Measurements from ENCODE around the gene HTR3A. TPM values are rescaled to one million over a fixed set of nuclear protein-coding genes. Genes with fewer than 3 reads are reported as not detected.

The HTR3A gene
- total and polyA plus RNA-seq, 9 of the 15 experiments (the other 6 are each of a cell fraction or from before 2014, with no cell fraction given): not detected

DNA sequence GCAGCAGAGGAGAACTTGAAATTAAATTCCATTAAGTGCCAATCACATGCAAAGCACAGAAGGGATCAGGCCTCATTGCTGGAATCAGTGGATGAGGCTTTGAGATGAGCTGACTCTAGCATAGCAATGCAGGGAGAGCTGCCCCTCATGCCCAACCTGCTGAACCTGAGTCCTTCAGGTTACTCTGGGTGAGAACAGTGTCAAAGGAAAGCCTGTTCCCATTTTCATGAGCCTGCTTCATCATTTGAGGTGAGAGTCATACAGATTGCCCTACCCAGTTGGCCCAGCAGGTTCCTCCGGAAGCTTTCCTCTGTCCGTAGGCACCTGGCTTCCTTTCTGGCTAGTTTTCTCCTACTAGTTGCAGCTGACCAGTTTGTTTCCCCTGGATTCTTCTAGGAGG is 58.7 kb downstream of the HTR3A start:
- ATAC-seq: no peak
- Histone ChIP-seq H3K4me1 (replicated peaks in 1 of 2; ENCODE audit: control insufficient read depth in 2 of 2, insufficient read depth in 2 of 2, low read length in 2 of 2) (peaks cover 0 to 6% of the 10 kb centered on the region in 2 experiments; a peak in 1 of 5 replicates), H3K4me3 (no peak overlapping the region), H4K20me1 (replicated peaks; ENCODE audit: control insufficient read depth, insufficient read depth, low read length) (peaks cover 7% of the 10 kb centered on the region; the same call in 1 of the 2 replicates), H2AFZ (ENCODE audit: low read depth, low read length) (no peak overlapping the region), H3K27ac (ENCODE audit: extremely low read depth, low read depth, low read length) (no peak overlapping the region), H3K4me2 (ENCODE audit: insufficient read depth, low read length) (no peak overlapping the region), H3K9me1 (ENCODE audit: control insufficient read depth, insufficient read depth, low read length) (no peaks in the 10 kb centered on the region), H3K36me3 (ENCODE audit: control insufficient read depth, insufficient read depth, low read length) (no peaks in the 10 kb centered on the region), H3K79me2 (ENCODE audit: control insufficient read depth, insufficient read depth, low read length) (no peaks in the 10 kb centered on the region), H3K9me3 (replicated peaks; ENCODE audit: control insufficient read depth, insufficient read depth, low read depth, low read length) (no peaks in the 10 kb centered on the region), H3K27me3 (ENCODE audit: control insufficient read depth in 2 of 2, insufficient read depth in 2 of 2, low read length in 2 of 2) (peaks cover 13 to 64% of the 10 kb centered on the region in 2 experiments; a peak in 4 of 5 replicates), H3K9ac (ENCODE audit: insufficient read depth in 1 of 2, low read depth in 2 of 2, low read length in 2 of 2) (no peak overlapping the region)
- 0% methylated on average over 2 of the region's 2 CpGs for WGBS (ENCODE audit: insufficient coverage, low coverage, missing lambda C conversion rate)
- no peak for DNase-seq (ENCODE audit: extremely low read depth in 1 of 4, low spot score in 3 of 4)
- TF ChIP-seq, protein P1, sequence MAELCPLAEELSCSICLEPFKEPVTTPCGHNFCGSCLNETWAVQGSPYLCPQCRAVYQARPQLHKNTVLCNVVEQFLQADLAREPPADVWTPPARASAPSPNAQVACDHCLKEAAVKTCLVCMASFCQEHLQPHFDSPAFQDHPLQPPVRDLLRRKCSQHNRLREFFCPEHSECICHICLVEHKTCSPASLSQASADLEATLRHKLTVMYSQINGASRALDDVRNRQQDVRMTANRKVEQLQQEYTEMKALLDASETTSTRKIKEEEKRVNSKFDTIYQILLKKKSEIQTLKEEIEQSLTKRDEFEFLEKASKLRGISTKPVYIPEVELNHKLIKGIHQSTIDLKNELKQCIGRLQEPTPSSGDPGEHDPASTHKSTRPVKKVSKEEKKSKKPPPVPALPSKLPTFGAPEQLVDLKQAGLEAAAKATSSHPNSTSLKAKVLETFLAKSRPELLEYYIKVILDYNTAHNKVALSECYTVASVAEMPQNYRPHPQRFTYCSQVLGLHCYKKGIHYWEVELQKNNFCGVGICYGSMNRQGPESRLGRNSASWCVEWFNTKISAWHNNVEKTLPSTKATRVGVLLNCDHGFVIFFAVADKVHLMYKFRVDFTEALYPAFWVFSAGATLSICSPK (IDR thresholded peaks at IDR 0.05; ENCODE audit: borderline replicate concordance): no peak
- TF ChIP-seq ZNF780A (CRISPR knock-in tag; IDR thresholded peaks at IDR 0.05): no peak
- TF ChIP-seq CEBPB (tag; IDR thresholded peaks at IDR 0.05): no peak
- TF ChIP-seq, protein P2, sequence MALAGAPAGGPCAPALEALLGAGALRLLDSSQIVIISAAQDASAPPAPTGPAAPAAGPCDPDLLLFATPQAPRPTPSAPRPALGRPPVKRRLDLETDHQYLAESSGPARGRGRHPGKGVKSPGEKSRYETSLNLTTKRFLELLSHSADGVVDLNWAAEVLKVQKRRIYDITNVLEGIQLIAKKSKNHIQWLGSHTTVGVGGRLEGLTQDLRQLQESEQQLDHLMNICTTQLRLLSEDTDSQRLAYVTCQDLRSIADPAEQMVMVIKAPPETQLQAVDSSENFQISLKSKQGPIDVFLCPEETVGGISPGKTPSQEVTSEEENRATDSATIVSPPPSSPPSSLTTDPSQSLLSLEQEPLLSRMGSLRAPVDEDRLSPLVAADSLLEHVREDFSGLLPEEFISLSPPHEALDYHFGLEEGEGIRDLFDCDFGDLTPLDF (CRISPR knock-in tag; IDR thresholded peaks at IDR 0.05): no peak
- TF ChIP-seq, protein P3, sequence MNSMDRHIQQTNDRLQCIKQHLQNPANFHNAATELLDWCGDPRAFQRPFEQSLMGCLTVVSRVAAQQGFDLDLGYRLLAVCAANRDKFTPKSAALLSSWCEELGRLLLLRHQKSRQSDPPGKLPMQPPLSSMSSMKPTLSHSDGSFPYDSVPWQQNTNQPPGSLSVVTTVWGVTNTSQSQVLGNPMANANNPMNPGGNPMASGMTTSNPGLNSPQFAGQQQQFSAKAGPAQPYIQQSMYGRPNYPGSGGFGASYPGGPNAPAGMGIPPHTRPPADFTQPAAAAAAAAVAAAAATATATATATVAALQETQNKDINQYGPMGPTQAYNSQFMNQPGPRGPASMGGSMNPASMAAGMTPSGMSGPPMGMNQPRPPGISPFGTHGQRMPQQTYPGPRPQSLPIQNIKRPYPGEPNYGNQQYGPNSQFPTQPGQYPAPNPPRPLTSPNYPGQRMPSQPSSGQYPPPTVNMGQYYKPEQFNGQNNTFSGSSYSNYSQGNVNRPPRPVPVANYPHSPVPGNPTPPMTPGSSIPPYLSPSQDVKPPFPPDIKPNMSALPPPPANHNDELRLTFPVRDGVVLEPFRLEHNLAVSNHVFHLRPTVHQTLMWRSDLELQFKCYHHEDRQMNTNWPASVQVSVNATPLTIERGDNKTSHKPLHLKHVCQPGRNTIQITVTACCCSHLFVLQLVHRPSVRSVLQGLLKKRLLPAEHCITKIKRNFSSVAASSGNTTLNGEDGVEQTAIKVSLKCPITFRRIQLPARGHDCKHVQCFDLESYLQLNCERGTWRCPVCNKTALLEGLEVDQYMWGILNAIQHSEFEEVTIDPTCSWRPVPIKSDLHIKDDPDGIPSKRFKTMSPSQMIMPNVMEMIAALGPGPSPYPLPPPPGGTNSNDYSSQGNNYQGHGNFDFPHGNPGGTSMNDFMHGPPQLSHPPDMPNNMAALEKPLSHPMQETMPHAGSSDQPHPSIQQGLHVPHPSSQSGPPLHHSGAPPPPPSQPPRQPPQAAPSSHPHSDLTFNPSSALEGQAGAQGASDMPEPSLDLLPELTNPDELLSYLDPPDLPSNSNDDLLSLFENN (IDR thresholded peaks at IDR 0.05; ENCODE audit: low read depth in 2 of 2, low read length in 2 of 2): no peak
- no peak for TF ChIP-seq SP1 (CRISPR knock-in tag; IDR thresholded peaks at IDR 0.05)
- TF ChIP-seq, protein P4, sequence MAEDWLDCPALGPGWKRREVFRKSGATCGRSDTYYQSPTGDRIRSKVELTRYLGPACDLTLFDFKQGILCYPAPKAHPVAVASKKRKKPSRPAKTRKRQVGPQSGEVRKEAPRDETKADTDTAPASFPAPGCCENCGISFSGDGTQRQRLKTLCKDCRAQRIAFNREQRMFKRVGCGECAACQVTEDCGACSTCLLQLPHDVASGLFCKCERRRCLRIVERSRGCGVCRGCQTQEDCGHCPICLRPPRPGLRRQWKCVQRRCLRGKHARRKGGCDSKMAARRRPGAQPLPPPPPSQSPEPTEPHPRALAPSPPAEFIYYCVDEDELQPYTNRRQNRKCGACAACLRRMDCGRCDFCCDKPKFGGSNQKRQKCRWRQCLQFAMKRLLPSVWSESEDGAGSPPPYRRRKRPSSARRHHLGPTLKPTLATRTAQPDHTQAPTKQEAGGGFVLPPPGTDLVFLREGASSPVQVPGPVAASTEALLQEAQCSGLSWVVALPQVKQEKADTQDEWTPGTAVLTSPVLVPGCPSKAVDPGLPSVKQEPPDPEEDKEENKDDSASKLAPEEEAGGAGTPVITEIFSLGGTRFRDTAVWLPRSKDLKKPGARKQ (CRISPR knock-in tag; IDR thresholded peaks at IDR 0.05): no peak
- TF ChIP-seq FOXP1 (CRISPR knock-in tag; IDR thresholded peaks at IDR 0.05): no peak
- TF ChIP-seq, protein P5, sequence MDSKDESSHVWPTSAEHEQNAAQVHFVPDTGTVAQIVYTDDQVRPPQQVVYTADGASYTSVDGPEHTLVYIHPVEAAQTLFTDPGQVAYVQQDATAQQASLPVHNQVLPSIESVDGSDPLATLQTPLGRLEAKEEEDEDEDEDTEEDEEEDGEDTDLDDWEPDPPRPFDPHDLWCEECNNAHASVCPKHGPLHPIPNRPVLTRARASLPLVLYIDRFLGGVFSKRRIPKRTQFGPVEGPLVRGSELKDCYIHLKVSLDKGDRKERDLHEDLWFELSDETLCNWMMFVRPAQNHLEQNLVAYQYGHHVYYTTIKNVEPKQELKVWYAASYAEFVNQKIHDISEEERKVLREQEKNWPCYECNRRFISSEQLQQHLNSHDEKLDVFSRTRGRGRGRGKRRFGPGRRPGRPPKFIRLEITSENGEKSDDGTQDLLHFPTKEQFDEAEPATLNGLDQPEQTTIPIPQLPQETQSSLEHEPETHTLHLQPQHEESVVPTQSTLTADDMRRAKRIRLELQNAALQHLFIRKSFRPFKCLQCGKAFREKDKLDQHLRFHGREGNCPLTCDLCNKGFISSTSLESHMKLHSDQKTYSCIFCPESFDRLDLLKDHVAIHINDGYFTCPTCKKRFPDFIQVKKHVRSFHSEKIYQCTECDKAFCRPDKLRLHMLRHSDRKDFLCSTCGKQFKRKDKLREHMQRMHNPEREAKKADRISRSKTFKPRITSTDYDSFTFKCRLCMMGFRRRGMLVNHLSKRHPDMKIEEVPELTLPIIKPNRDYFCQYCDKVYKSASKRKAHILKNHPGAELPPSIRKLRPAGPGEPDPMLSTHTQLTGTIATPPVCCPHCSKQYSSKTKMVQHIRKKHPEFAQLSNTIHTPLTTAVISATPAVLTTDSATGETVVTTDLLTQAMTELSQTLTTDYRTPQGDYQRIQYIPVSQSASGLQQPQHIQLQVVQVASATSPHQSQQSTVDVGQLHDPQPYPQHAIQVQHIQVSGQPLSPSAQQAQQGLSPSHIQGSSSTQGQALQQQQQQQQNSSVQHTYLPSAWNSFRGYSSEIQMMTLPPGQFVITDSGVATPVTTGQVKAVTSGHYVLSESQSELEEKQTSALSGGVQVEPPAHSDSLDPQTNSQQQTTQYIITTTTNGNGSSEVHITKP (IDR thresholded peaks at IDR 0.05; ENCODE audit: partially characterized antibody): no peak
- FAIRE-seq: no peak
- ChIA-PET POLR2A (interaction anchor here (1.6 kb wide), 1 partner anchor 16 kb away, joined by 5 read pairs; no protein-coding TSS in a partner anchor), CTCF (ENCODE audit: low intra/inter-chr PET ratio) (interaction anchor here (0.6 kb wide), 1 partner anchor 228 kb away, joined by 3 read pairs; no protein-coding TSS in a partner anchor)
- no TSS peak for BruUV-seq (replicated peaks)
- intact Hi-C loops (cut with micrococcal nuclease): no loop called here
- in situ Hi-C loops (cut with MboI): loop anchor here (25.0 kb wide), 1 partner anchor 729 kb away; no protein-coding TSS in a partner anchor
